Mammary epithelial cell (primary cell): ENCODE results near the gene LSM8.

Source experiments
- CTCF ChIP-seq, 2 donors: IDR thresholded peaks in 1 of 2; conservative IDR thresholded peaks in 1 of 2; 2 replicates each; pipeline ENCODE4 v1.5.1; 2011 to 2012; ENCODE audit warnings: inconsistent platforms in 2 of 2, low read length in 2 of 2, mild to moderate bottlenecking in 2 of 2, control low read depth in 1 of 2, low read depth in 1 of 2; ENCODE audit not compliant: insufficient read depth in 1 of 2; ENCODE audit errors: extremely low read depth in 1 of 2
- EZH2 ChIP-seq: IDR thresholded peaks from 2 replicates; pipeline ENCODE4 v1.6.1; 2012; ENCODE audit warnings: low read length, inconsistent platforms, borderline replicate concordance

DNA sequence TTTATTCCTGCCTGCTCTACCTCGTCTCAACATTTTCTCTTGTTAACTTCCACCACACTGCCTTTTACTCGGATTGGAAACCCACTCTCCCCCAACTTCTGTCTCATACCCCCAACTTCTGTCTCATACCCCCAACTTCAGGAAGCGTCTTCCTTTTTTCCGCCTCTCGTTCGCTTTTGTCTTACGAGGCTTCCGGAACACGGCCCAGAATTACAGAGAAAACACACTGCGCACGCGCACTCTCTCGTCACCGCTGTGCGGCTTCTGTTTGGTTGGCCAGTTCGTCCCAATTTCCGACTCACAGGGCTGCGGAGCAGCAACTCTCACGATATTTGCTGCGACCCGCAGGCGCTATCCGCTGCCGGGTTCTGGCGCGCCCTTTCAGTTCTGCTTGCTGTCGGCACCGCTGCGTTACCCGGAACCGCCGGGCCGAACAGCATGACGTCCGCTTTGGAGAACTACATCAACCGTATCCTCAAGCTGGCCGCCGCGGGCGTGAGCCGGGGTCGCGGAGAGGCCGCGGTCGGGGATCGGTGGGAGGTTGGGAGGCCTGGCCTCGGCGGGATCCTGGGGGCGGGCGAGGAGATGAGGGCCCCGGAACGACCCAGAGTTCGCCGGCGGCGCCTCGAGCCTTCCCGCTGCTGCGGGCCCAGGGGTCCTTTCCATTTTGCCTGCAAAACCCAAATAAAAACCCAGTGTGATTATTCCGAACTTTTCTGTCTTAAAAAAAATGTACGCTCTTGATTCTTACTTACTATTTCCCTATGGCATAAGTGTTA lies at the start of gene LSM8:
- TF ChIP-seq CTCF (conservative IDR thresholded peaks at IDR 0.05 in 1 of 2, IDR thresholded peaks at IDR 0.05 in 1 of 2; ENCODE audit: extremely low read depth in 1 of 2, insufficient read depth in 1 of 2, low read depth in 1 of 2, low read length in 2 of 2) (no peak), EZH2 (no peak)
